Adrenal gland (tissue), 12 donors: ENCODE results near the gene CACHD1. TPM values are rescaled to one million over a fixed set of nuclear protein-coding genes. Genes with fewer than 3 reads are reported as not detected.

Source experiments
- DNase-seq, 7 donors: peaks; one replicate each; pipeline ENCODE4 v3.0.0-alpha.2; 2019 to 2020
- H3K27ac ChIP-seq, 5 donors: fragments of 200-600 bp; sonication (generic) in 4 of 5; 1 replicate in 3 of 5; 2 replicates in 2 of 5; pipeline versions ENCODE4 v1.5.1 to v1.8.0; 2016 to 2020; ENCODE audit warnings: mild to moderate bottlenecking in 1 of 5
- H3K27me3 ChIP-seq: fragments of 200-600 bp; 2 replicates; pipeline ENCODE4 v1.8.0; 2021
- H3K36me3 ChIP-seq, 2 donors: fragments of 200-600 bp; replicated peaks in 1 of 2; 1 replicate in 1 of 2; 2 replicates in 1 of 2; pipeline versions ENCODE4 v1.5.1 to v1.8.0; 2018 to 2022
- H3K4me1 ChIP-seq, 2 donors: fragments of 200-600 bp; replicated peaks in 1 of 2; 1 replicate in 1 of 2; 2 replicates in 1 of 2; pipeline versions ENCODE4 v1.5.1 to v1.8.0; 2018 to 2021
- H3K4me3 ChIP-seq, 4 donors: fragments of 200-600 bp; sonication (generic) in 3 of 4; one replicate each; pipeline ENCODE4 v1.5.1; 2016 to 2018
- H3K9me3 ChIP-seq, 3 donors: fragments of 200-600 bp; sonication (generic) in 1 of 3; replicated peaks in 1 of 3; 1 replicate in 2 of 3; 2 replicates in 1 of 3; pipeline versions ENCODE4 v1.5.1 to v1.8.0; 2016 to 2021
- CTCF ChIP-seq, 6 experiments: fragments of 450-650 bp in 4 of 6; fragments of 200-600 bp in 2 of 6; sonication (generic) in 1 of 6; IDR thresholded peaks; 1 replicate in 5 of 6; 2 replicates in 1 of 6; pipeline versions ENCODE4 v1.5.1 to v1.8.0; 2016 to 2021; ENCODE audit warnings: antibody characterized with exemption in 6 of 6, mild to moderate bottlenecking in 2 of 6, moderate library complexity in 1 of 6
- POLR2A ChIP-seq, 2 donors: fragments of 450-650 bp; IDR thresholded peaks; one replicate each; pipeline ENCODE4 v1.6.1; 2017; ENCODE audit warnings: antibody characterized with exemption in 2 of 2, mild to moderate bottlenecking in 2 of 2, moderate library complexity in 1 of 2
- WGBS, 4 donors: extraction: QIAGEN DNeasy Blood & Tissue Kit in 2 of 4; methylation state at CpG; one replicate each; pipeline versions ENCODE4 v1.1.5 to v1.1.7; 2013 to 2017; 5-methylcytosine and 5-hydroxymethylcytosine counted together
- intact Hi-C, 2 donors: fragments of 100-400 bp; cut with DNase I; formaldehyde crosslinking; loops; one replicate each; pipeline versions ENCODE4 v1.14.1 to v1.15.0; 2022 to 2023
- polyA plus RNA-seq, 3 donors: library from polyadenylated mRNA; stranded (reverse); fragments of 200-250 nt in 2 of 3; fragments of 350-450 nt in 1 of 3; fragmentation: Illumina TruSeq in 1 of 3; extraction: RNeasy Lipid Tissue Mini Kit (QIAGEN cat#74804) in 1 of 3; gene quantifications; one replicate each; pipeline ENCODE4 v1.2.3, GENCODE V29; 2013 to 2014
- total RNA-seq, 9 donors: library from RNA; depleted of rRNA in 4 of 9; stranded (reverse); fragments of >200 nt in 4 of 9; fragments of 120-200 nt in 1 of 9; fragmentation: NEBNext Ultra II Directional in 1 of 9; extraction: Animal tissue kit (Norgen Biotek cat#: 25700) in 1 of 9; gene quantifications; one replicate each; pipeline versions ENCODE4 v1.1.0 to v1.2.4, GENCODE V29; 2013 to 2023
- donor health status: healthy with polysubstance abuse.
- donor health status: Bipolar disorder and iron deficiency.
- donor health status: DM: yes; HTN: yes; CAD: no.
- donor health status: DM: no; HTN: no; CAD: no.
- donor health status: DM: no; HTN: no; CAD: no.
- donor health status: DM: yes; HTN: yes; CAD: no.

The CACHD1 gene
- total and polyA plus RNA-seq, 12 donors: 14.8 to 43.1 (median 24.0) TPM

- Histone ChIP-seq H3K4me1 (peaks cover 0 to 10% of the 10 kb centered on the region in 2 donors), H3K9me3 (no peaks in the 10 kb centered on the region), H3K36me3 (no peaks in the 10 kb centered on the region), H3K27ac (no peak overlapping the region), H3K4me3 (no peak overlapping the region), H3K27me3 (no peaks in the 10 kb centered on the region)
- WGBS, 4 donors: 78 to 94% (median 90%) methylated on average over 4 of the region's 4 CpGs
- intact Hi-C loops: no loop called here
- TF ChIP-seq POLR2A (IDR thresholded peaks at IDR 0.05) (no peak), CTCF (IDR thresholded peaks at IDR 0.05) (no peak)
- no peak for DNase-seq
These were observed 111.9 kb downstream of the CACHD1 start for GRCh38 chr1:64581843-64582185.

- no peak for DNase-seq
- intact Hi-C loops: no loop called here
- WGBS, 4 donors: 86 to 97% (median 91%) methylated on average over 1 of the region's 1 CpG
These were observed 114.5 kb downstream of the CACHD1 start for GRCh38 chr1:64584479-64584878.

GRCh38 chr1:64588876-64589275 is 118.9 kb downstream of the CACHD1 start:
- Histone ChIP-seq H3K27me3 (no peaks in the 10 kb centered on the region), H3K36me3 (no peaks in the 10 kb centered on the region), H3K4me3 (no peak overlapping the region), H3K9me3 (no peaks in the 10 kb centered on the region), H3K27ac (no peak overlapping the region), H3K4me1 (no peaks in the 10 kb centered on the region)
- no peak for DNase-seq
- TF ChIP-seq CTCF (IDR thresholded peaks at IDR 0.05) (no peak), POLR2A (IDR thresholded peaks at IDR 0.05) (no peak)
- intact Hi-C loops: no loop called here

More at GRCh38 chr1:64584479-64584878, 114.5 kb downstream of the CACHD1 start:
- H3K27me3 ChIP-seq: no peaks in the 10 kb centered on the region
- H3K27ac ChIP-seq: no peak overlapping the region
- H3K4me3 ChIP-seq: no peak overlapping the region
- H3K36me3 ChIP-seq: no peaks in the 10 kb centered on the region
- TF ChIP-seq POLR2A (IDR thresholded peaks at IDR 0.05) (no peak), CTCF (IDR thresholded peaks at IDR 0.05) (no peak)
- H3K9me3 ChIP-seq: no peaks in the 10 kb centered on the region
- peaks cover 0 to 10% of the 10 kb centered on the region in 2 donors for H3K4me1 ChIP-seq

- intact Hi-C loops: no loop called here
- WGBS, 4 donors: 84 to 95% (median 91%) methylated on average over 1 of the region's 1 CpG
- no peak for DNase-seq
- no peaks in the 10 kb centered on the region for H3K9me3 ChIP-seq
- no peaks in the 10 kb centered on the region for H3K27me3 ChIP-seq
- TF ChIP-seq POLR2A (IDR thresholded peaks at IDR 0.05): no peak
- no peak for TF ChIP-seq CTCF (IDR thresholded peaks at IDR 0.05)
- no peaks in the 10 kb centered on the region for H3K36me3 ChIP-seq
- H3K4me3 ChIP-seq: no peak overlapping the region
- H3K27ac ChIP-seq: no peak overlapping the region
- peaks cover 7 to 14% of the 10 kb centered on the region in 2 donors for H3K4me1 ChIP-seq
These were observed 120.4 kb downstream of the CACHD1 start for GRCh38 chr1:64590316-64590715.
